Endothelial cell of umbilical vein (primary cell): Measurements from ENCODE around the gene PURB.

ENCODE experiments used
- CTCF ChIP-seq, 2 donors: IDR thresholded peaks; 1 replicate in 1 of 2; 2 replicates in 1 of 2; pipeline ENCODE4 v1.5.1; 2011; ENCODE audit warnings: low read length in 2 of 2, mild to moderate bottlenecking in 2 of 2, moderate library complexity in 2 of 2, control low read depth in 1 of 2, inconsistent platforms in 1 of 2, low read depth in 1 of 2; ENCODE audit not compliant: insufficient read depth in 1 of 2; ENCODE audit errors: extremely low read depth in 1 of 2
- JUN ChIP-seq: IDR thresholded peaks from 2 replicates; pipeline ENCODE4 v1.6.1; 2011; ENCODE audit warnings: borderline replicate concordance, low read depth; ENCODE audit not compliant: insufficient read length, insufficient read depth
- POLR2A ChIP-seq: IDR thresholded peaks from 2 replicates; pipeline ENCODE4 v1.6.1; 2012; ENCODE audit warnings: low read depth, mild to moderate bottlenecking, control low read depth, low read length

- TF ChIP-seq JUN (no peak), CTCF (IDR thresholded peaks at IDR 0.05; ENCODE audit: extremely low read depth in 1 of 2, insufficient read depth in 1 of 2, low read depth in 1 of 2, low read length in 2 of 2) (no peak), POLR2A (no peak)
These were observed 32.7 kb upstream of the PURB start for GRCh38 chr7:44918029-44918428.
